Midbrain (tissue), 1 donor: ENCODE data around the gene UQCRH.
A peak's percentile ranks its signal among the peaks of the same experiment; 100 is the strongest.
"Not testable (repeated sequence)": the region's sequence is repeated elsewhere in the genome, so short reads cannot be mapped to it uniquely, and the experiment has no call there.

ENCODE experiments used
- DNase-seq: peaks from one replicate; lab custom pipeline; 2025; lab: John Stamatoyannopoulos, UW

Gene UQCRH

GRCh38 chr1:46300673-46301405, 2.7 kb upstream of the UQCRH start:
- no peak for DNase-seq

- no peak for DNase-seq
Measured at GRCh38 chr1:46301406-46301807, 2.1 kb upstream of the UQCRH start.

GRCh38 chr1:46301808-46302640, 1.5 kb upstream of the UQCRH start:
- DNase-seq, result peak; percentile 39

DNA sequence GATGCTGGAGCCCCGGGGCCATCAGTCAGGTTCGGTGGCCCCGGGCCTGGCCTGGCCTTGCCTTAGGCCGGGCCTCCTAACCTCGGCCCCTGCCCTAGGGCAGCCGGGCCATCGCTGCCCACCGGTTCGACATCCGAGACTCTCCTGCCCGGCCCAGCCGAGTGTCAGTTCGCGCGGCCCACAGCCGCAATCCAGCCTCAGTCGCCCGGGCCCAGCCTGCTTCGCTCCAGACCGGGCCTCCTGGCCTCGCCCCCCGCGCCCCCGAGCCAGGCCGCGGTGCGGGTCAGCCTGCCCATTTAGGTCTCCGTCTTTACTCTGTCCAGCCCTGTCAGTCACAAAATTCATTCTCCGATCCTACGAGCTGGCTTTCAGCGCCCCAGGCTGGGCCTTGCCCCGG, 859 bp upstream of the UQCRH start:
- DNase-seq, result peak; percentile 70

DNA sequence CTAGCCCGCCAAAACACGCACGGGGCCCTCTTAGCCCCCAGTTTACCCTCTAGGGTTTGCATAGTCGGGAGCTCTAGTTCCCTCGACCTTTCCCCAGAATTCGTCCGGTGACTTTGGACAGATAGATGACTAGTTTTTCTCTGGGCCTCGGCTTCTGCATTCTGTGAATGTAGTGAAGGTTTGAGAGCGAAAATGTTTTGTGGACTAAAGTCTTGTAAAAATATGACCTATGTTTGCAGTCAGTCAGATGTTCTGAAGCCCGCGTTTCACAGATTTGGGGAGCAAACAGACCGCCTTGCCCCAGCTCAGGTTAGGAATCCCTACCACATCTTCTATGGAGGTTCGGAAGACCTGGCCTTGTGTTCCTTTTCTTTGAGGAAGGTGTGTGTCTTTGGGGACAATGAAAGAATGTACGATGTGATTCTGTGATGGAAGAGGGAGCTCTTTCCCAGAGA, 401 bp downstream of the UQCRH start:
- peak; percentile 69 for DNase-seq

GRCh38 chr1:46306159-46306530, 2.6 kb downstream of the UQCRH start:
- DNase-seq, result no peak

- no peak for DNase-seq
Measured at GRCh38 chr1:46309401-46310159, 6.1 kb downstream of the UQCRH start.

DNA sequence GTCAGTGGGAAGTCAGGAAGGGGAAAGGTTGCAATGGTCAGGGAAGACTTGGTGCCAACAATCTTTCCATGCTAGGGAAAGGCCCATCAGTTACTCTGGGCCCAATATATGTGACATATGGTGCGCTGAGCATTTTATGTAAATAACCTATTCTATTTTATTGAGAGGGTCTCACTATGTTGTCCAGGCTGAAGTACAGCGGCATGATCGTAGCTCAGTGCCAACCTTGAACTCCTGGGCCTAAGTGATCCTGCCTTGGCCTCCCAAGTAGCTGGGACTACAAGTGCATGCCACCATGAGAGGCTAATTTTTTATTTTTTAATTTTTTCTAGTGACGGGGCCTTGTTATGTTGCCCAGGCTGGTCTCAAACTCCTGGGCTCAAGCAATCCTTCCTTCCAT, 6.8 kb downstream of the UQCRH start:
- DNase-seq, result no peak

GRCh38 chr1:46315669-46316403, 12.3 kb downstream of the UQCRH start:
- no peak for DNase-seq

DNA sequence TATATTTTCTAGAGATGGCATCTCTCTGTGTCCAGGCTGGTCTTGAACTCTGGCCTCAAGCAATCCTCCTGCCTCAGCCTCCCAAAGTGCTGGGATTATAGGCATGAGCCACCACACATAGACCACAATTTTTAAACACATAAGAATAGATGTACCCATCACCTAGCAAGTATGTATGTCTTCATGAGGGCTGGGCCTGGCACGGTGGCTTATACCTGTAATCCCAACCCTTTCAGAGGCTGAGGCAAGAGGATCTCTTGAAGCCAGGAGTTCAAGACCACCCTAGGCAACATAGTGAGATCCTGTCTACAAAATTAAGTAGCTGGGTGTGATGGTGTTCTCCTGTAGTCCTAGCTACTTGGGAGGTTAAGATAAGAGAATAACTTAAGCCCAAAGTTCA, 13.8 kb downstream of the UQCRH start:
- no peak for DNase-seq

DNA sequence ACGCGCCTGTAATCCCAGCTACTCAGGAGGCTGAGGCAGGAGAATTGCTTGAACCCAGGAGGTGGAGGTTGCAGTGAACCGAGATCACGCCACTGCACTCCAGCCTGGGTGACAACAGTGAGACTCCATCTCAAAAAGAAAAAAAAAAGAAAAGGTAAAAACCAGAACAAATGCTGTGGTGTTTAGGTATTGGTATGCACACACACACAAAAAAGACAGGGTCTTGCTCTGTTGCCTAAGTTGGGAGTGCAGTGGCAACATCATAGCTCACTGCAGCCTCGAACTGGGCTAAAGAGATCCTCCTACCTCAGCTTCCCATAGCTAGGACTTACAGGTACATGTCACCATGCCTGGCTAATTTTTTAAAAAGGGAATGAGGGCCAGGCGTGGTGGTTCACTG, 15.8 kb downstream of the UQCRH start:
- not testable (repeated sequence) for DNase-seq

GRCh38 chr1:46319960-46320914, 16.7 kb downstream of the UQCRH start:
- DNase-seq, result not testable (repeated sequence)

GRCh38 chr1:46322191-46322590, 18.7 kb downstream of the UQCRH start:
- DNase-seq, result not testable (repeated sequence)

DNA sequence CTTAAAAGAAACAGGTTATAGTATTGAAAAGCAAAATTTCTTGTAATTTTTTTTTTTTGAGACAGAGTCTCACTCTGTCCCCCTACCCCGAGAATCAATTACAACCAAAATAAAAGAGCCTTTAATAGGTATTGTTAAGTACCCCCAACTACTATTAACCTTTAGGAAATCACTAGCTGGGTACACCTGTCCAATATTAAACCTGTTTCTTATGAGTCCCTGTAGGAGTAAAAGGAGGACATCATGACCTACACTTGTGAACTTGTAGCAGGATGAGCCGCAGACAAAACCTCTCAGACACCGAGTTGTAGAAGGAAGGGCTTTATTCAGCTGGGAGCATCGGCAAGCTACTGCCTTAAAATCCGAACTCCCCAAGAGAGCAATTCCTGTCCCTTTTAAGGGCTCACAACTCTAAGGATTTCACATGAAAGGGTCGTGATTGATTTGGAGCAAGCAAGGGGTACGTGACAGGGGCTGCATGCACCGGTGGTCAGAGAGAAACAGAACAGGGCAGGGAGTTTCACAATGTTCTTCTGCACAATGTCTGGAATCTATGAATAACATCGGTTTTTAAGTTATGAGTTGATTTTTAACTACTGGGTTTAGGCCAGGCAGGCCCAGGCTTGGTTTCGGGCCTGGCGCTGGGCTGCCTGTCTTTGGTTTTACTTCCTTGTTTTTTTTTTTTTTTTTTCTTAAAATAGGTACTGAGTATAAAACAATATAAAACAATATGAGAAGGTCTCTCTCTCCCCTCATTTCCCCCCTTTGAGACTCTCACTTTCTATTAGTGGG, 22.0 kb downstream of the UQCRH start:
- DNase-seq, result not testable (repeated sequence)

GRCh38 chr1:46328182-46328581, 24.7 kb downstream of the UQCRH start:
- not testable (repeated sequence) for DNase-seq

GRCh38 chr1:46329807-46330206, 26.3 kb downstream of the UQCRH start:
- not testable (repeated sequence) for DNase-seq

- not testable (repeated sequence) for DNase-seq
Measured at GRCh38 chr1:46330381-46330780, 26.9 kb downstream of the UQCRH start.

GRCh38 chr1:46331786-46332540, 28.5 kb downstream of the UQCRH start:
- DNase-seq, result not testable (repeated sequence)
